Measurements from ENCODE around the gene COX4I1. TPM values are rescaled to one million over a fixed set of nuclear protein-coding genes. Genes with fewer than 3 reads are reported as not detected.
A peak's percentile ranks its signal among the peaks of the same experiment; 100 is the strongest.

COX4I1 gene
- total and polyA plus RNA-seq, 9 of the 15 experiments (the other 6 are each of a cell fraction or from before 2014, with no cell fraction given) = 651 to 2,356 (median 1,032) TPM

DNA sequence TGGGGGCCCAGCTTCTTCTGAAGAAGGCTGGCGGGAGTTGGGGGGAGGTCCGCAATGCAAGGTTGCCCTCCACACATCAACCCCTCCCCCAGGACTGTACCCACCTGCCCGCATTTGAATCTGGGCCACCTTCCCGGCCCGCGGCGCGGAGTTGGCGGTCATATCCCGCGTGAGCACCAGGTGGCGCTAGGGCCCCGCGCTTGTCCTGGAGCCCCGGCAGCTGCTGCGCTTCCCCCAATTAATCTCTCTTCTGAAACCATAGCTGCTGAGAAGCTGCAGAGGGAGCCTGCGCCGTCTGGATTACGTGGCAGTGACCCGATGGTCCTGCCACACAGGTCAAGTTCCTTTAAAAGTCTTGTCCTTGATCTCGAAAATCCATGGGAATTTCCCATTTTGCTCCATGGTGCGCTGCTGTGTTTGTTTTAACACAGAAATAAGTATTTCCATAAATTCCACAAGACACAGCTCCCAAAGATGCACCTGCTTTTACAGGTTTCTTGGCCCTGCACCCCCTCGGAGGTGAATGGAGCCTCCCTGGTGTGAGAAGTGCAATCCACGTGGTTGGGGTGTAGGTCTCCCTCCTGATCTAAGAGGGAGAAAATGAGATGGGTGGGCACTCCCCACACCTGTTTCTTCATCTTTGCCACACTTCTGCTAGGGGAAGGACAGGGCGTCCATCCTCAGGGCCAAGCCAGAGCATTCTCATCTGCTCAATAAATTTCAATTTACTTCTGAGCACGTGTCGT lies 22.1 kb downstream of the COX4I1 start (continued):
- TF ChIP-seq, protein P1, sequence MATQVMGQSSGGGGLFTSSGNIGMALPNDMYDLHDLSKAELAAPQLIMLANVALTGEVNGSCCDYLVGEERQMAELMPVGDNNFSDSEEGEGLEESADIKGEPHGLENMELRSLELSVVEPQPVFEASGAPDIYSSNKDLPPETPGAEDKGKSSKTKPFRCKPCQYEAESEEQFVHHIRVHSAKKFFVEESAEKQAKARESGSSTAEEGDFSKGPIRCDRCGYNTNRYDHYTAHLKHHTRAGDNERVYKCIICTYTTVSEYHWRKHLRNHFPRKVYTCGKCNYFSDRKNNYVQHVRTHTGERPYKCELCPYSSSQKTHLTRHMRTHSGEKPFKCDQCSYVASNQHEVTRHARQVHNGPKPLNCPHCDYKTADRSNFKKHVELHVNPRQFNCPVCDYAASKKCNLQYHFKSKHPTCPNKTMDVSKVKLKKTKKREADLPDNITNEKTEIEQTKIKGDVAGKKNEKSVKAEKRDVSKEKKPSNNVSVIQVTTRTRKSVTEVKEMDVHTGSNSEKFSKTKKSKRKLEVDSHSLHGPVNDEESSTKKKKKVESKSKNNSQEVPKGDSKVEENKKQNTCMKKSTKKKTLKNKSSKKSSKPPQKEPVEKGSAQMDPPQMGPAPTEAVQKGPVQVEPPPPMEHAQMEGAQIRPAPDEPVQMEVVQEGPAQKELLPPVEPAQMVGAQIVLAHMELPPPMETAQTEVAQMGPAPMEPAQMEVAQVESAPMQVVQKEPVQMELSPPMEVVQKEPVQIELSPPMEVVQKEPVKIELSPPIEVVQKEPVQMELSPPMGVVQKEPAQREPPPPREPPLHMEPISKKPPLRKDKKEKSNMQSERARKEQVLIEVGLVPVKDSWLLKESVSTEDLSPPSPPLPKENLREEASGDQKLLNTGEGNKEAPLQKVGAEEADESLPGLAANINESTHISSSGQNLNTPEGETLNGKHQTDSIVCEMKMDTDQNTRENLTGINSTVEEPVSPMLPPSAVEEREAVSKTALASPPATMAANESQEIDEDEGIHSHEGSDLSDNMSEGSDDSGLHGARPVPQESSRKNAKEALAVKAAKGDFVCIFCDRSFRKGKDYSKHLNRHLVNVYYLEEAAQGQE (IDR thresholded peaks at IDR 0.05; ENCODE audit: borderline replicate concordance) = peak; percentile 94
- TF ChIP-seq, protein P1 (CRISPR knock-in tag; IDR thresholded peaks at IDR 0.05; ENCODE audit: low read depth) = no peak
- peak in 1 of 3 experiments; percentile 49 for TF ChIP-seq YY1 (IDR thresholded peaks at IDR 0.05; ENCODE audit: borderline replicate concordance in 1 of 3, control insufficient read depth in 1 of 3, extremely low read depth in 1 of 3, insufficient read depth in 3 of 3, insufficient read length in 1 of 3, insufficient replicate concordance in 2 of 3, low read depth in 1 of 3, low read length in 2 of 3)
- no peak for TF ChIP-seq ZNF212 (CRISPR knock-in tag; IDR thresholded peaks at IDR 0.05)
- no peak for TF ChIP-seq RBM14 (IDR thresholded peaks at IDR 0.05; ENCODE audit: borderline replicate concordance, insufficient read depth, low read depth, low read length)
- TF ChIP-seq, protein P2, sequence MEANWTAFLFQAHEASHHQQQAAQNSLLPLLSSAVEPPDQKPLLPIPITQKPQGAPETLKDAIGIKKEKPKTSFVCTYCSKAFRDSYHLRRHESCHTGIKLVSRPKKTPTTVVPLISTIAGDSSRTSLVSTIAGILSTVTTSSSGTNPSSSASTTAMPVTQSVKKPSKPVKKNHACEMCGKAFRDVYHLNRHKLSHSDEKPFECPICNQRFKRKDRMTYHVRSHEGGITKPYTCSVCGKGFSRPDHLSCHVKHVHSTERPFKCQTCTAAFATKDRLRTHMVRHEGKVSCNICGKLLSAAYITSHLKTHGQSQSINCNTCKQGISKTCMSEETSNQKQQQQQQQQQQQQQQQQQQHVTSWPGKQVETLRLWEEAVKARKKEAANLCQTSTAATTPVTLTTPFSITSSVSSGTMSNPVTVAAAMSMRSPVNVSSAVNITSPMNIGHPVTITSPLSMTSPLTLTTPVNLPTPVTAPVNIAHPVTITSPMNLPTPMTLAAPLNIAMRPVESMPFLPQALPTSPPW (CRISPR knock-in tag; IDR thresholded peaks at IDR 0.05) = 0 out of 2 replicates have a peak, but pooled peaks have one; percentile 34
- TF ChIP-seq CREM (IDR thresholded peaks at IDR 0.05; ENCODE audit: low read depth) = peak; percentile 27; the same call in 1 of the 2 replicates
- no peak for TF ChIP-seq ZNF780A (CRISPR knock-in tag; IDR thresholded peaks at IDR 0.05)
- TF ChIP-seq POLR2A (conservative IDR thresholded peaks at IDR 0.05) = no peak
- TF ChIP-seq RB1 (IDR thresholded peaks at IDR 0.05; ENCODE audit: low read depth) = peak; percentile 78
- 0 out of 2 replicates have a peak, but pooled peaks have one; percentile 4 for TF ChIP-seq BHLHE40 (IDR thresholded peaks at IDR 0.05; ENCODE audit: low read length)
- TF ChIP-seq ZBTB8A (IDR thresholded peaks at IDR 0.05; ENCODE audit: partially characterized antibody) = no peak
- no peak for TF ChIP-seq GTF2A2 (tag; IDR thresholded peaks at IDR 0.05)
- TF ChIP-seq, protein P3, sequence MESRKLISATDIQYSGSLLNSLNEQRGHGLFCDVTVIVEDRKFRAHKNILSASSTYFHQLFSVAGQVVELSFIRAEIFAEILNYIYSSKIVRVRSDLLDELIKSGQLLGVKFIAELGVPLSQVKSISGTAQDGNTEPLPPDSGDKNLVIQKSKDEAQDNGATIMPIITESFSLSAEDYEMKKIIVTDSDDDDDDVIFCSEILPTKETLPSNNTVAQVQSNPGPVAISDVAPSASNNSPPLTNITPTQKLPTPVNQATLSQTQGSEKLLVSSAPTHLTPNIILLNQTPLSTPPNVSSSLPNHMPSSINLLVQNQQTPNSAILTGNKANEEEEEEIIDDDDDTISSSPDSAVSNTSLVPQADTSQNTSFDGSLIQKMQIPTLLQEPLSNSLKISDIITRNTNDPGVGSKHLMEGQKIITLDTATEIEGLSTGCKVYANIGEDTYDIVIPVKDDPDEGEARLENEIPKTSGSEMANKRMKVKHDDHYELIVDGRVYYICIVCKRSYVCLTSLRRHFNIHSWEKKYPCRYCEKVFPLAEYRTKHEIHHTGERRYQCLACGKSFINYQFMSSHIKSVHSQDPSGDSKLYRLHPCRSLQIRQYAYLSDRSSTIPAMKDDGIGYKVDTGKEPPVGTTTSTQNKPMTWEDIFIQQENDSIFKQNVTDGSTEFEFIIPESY (CRISPR knock-in tag; IDR thresholded peaks at IDR 0.05) = no peak
- TF ChIP-seq ZNF695 (CRISPR knock-in tag; IDR thresholded peaks at IDR 0.05) = no peak
- TF ChIP-seq KLF16 (IDR thresholded peaks at IDR 0.05) = peak; percentile 26; the same call in 1 of the 2 replicates
